ENCODE measurements around the gene CACNB2.

CACNB2 gene

DNA sequence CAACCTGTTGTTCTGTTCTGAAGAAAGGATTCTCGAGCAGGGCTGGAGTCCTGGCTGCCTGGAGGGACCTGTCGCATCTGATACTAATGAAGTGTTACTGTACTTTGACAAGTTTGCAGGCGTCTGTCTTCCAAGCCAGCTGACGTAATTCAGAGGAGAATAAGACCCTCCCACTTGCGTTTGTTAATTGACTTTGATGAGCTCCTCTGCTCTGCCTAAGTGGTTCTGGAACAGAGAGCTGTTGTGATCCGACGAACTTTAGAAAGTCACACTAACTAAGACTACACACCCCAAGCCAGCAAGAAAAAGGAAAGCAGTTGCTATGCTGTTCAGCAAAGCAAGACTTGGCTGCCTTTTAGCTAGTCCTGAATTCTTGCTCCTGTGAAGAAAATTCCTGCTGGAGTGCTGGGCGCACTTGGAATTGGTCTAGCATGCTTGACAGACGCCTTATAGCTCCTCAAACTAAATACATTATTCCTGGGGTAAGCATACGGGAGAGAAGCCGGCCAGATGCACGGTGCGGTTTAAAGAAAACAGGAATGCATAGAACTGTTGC, 200.3 kb downstream of the CACNB2 start:
- no peak for DNase-seq (ENCODE audit: low read depth in 2 of 2)

DNA sequence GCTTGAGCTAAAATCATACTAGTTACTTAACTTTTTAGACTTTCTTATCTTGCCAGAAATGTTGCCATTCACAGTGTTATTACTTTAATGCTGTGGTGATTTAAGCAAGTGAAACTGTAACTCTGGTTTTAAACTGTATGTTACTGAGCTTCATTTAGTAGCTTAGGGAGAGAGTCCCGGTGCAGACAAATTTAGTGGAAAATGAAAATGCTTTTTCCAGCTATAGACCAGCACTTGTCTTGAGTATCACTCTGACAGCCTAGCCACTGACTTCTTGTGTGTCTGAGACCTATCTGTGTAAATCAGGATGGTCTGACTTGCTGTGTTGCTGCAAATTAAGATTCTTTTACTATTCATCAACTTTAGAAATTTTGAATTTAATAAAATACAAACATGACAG, 200.8 kb downstream of the CACNB2 start:
- no peak for DNase-seq (ENCODE audit: low read depth in 2 of 2)

DNA sequence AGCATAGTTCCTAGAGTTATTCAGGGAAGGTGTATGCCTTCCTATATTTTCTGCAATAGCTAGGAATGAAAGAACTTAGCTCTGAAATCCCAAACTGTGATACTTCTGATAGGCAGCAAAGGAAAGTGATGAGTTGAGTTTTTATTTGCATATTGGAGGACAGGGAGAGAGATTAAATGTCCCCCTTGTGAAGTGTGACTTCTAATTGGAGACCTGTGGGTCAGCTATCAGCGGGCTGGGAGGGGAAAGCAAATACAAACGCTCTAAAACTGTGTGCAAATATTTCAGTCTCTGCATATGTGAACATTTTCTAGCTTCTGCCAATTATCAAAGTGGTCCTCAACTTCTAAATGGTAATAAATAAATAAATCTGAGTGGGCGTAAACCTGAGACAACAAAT, 203.3 kb downstream of the CACNB2 start:
- no peak for DNase-seq (ENCODE audit: low read depth in 2 of 2)

DNA sequence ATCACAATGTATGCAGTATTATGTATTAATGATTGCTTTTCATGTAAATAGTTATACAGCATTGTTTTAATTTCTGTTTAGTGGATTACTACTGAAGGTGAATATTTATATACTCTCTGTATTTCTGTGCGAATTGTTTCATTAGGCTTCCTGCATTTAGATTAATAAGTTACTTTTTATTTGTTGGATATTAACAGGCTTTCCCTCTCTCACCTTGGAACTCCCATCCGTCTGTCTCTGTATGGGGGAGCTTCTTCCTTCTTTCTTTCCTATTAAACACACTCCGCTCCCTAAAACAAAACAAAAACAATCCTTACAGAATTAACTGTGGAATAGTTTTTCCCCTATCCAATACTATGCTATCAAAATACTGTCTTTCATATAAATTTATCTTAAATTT, 205.1 kb downstream of the CACNB2 start:
- DNase-seq (ENCODE audit: low read depth in 2 of 2): no peak

DNA sequence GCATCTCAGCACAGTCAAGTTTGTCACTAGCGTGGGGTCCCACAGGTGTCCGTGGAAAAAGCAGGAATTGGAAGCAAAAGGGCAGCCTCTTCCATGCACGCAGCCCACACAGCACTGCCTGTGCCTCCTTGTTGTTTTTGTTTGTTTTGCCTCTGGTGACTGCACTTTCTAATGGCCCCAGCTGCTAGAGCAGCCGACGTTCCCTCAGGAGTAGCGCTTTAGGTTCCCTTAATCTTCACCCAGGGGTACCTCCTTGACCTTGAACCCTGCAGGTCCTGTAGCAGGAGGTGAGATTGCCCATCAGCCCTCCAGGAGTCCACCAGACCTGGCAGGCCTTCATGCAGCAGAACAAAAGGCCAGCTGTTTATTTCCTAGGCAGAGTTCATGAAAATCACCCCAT, 210.1 kb downstream of the CACNB2 start:
- DNase-seq (ENCODE audit: low read depth in 2 of 2): no peak

DNA sequence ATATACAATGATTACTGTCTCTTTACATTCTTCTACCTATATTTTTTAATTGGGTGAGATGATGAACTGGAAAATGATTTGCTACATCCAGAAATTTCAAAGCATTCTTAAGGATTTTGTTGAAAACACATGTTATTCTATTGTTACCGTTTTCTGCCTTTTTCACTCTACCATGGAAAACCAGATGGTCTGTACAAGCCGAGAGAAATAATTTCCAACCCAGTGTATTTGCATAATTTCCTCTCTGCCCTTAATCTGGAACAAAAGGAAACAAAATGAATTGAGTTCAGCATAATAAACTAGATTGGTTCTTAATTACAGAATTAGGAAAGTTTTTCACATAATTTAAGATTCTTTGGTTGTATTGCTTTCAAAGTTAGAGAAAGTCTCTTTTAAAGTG, 211.2 kb downstream of the CACNB2 start:
- DNase-seq (ENCODE audit: low read depth in 2 of 2): no peak

DNA sequence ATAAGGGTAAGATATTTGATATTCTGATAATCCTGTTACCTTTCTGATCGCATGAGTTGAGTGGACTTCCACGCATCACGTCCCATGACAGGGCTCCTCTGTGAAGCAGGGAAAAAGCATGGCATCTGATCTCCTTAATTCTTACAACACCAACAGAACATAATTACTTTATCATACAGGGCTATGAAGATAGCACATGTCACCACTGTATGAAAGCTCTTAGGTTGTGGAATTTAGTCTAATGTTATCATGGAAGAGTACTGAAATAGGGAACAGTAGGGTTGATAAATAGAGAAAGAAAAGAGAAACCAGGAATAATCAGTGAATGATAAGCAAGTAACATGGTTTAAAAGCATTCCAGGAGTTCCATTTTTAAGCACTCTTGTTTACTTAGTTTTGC, 212.0 kb downstream of the CACNB2 start:
- no peak for DNase-seq (ENCODE audit: low read depth in 2 of 2)

DNA sequence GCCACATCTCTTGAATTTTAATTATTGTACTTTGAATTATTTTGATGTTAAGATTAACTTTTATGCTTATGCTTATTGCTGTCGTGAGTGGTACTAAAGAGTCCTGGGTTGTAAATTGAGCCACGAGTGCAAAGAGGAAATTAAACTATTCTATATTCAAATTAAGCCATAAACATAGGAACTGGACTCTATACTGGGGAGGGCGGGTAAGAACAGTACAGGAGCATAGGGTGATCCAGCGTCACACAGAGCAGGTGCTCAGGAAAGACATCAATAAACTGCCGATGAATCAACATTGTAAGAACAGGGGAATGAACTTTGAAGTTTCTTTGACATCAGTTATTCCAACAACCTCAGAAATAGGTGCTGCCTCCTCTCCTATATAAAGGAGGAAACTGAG, 219.6 kb downstream of the CACNB2 start:
- DNase-seq (ENCODE audit: low read depth in 2 of 2): no peak

DNA sequence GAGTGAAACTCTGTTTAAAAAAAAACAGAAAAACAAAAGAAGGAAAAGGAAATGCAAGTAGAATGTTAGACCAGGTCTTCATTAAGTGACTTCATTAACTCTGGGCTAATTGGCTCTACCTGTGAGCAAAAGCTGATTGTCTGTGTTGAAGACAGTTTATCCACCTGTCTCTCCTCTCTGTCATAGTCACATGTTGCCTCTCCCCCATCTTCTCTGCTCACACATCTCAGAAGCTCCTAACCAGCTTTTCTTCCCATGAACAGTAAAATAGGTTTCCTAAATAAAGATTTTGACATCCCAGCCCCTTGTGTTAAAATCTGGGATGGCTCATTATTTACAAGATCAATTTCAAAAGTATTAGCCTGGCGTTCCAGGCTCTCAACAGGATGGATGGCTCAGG, 222.7 kb downstream of the CACNB2 start:
- no peak for DNase-seq (ENCODE audit: low read depth in 2 of 2)

DNA sequence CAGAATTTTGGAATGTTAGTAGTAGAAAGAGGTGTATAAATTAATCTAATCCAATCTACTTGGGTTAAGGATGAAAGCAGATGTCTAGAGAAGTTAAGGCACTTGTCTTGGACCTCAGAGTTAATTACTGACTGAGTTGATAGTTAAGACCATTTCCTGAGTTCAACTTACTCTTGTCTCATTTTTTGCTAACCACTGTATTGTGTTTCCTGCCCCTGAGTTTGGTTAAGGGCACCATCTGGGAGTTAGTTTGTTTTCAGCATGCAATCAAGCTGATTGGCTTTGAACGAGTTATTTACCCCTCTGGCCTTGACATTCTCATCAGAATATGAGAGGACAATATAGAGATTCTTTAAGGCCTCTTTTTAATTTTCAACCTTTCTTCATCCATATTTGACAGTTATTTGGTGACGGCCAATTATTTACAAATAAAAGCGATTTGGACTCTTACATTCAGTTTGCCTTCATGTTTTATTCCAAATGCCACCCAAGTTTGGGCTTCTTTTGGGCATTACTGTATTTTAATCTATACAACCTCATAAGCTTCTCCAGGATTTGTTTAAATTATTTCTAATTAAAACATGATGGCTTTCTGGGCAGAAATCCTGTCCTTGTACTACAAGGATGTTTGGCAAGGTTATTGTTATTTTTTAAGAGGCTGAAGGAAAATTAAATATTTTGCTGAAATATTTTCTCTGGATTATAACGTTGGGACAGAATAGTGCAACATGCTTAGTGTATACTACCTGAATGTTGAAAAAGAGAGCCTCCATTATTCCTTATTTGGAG, 225.0 kb downstream of the CACNB2 start:
- no peak for DNase-seq (ENCODE audit: low read depth in 2 of 2)

DNA sequence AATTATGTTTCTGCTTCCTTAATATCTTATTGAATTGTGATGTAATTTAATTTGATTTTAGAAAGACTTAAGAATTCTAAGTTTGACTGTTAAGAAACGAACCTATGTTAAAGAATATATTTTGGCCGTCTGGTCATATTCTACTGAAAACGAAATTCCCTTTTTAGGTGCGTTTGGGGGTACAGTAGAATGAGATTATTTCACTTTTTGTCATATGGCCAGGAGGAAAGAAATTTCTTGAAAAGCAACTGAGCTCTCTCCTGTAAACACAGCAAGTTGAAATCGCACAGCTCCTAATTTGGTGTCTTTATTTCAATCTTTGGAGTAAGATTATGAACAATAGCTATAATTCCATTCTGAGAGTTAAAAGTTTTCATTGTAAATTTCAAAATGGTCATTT, 227.6 kb downstream of the CACNB2 start:
- DNase-seq (ENCODE audit: low read depth in 2 of 2): no peak

DNA sequence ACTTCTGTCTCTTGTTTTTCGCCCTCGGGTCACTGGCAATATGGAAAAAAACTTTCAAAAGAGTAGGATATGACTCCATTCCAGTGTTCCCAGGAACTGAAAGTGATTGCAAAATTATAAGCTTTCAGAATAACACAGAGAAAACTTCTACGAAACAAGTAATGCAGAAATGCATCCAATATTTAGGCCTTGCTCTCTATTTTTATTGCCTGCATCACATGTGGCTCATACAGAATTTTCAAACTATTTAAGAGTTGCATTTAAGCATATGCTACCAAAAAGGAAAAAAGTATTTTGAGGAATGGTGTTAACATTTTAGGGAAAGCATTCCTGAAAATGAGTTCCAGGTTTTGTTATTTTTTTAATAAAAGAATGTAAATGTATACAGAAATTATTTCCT, 228.0 kb downstream of the CACNB2 start:
- DNase-seq (ENCODE audit: low read depth in 2 of 2): no peak

DNA sequence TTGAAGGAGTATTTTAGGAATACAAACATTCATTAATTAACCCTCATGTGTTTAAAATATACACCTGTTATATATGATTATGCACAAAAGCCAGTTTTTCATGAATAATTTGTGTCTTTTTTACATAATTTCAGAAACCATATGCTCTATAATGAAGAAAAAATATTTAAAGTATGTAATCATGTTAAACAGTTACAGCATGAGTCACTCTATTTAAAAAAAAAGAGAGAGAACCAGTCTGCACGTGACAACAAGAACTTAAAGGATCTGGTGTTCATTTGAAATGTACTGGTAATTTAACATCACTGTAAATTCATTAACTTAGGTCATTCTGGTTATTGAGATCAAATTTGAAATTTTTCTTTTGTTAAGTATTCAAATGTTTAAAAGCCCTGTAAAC, 228.5 kb downstream of the CACNB2 start:
- no peak for DNase-seq (ENCODE audit: low read depth in 2 of 2)

DNA sequence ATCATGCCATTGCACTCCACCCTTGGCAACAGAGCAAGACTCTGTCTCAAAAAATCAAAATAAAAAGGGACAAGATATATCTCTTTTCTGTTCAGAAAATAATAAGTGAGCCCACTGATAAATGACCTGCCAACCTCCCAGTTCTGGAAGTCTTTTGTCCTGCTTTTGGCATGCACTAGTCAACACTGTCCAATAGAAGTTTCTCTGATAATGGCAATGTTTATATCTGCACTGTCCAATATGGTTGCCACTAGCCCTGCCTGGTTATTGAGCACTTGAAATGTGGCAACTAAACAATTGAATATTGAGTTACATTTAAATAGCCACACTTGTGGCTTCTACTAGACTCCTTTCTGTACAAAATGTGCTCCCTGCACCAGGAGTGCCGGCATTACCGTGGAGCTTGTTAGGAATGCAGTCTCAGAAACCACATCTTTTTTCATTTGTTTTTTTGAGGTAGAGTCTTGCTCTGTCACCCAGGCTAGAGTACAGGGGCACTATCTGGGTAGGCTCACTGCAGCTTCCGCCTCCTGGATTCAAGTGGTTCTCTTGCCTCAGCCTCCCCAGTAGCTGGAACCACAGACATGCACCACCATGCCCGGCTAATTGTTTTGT, 229.7 kb downstream of the CACNB2 start:
- no peak for DNase-seq (ENCODE audit: low read depth in 2 of 2)

DNA sequence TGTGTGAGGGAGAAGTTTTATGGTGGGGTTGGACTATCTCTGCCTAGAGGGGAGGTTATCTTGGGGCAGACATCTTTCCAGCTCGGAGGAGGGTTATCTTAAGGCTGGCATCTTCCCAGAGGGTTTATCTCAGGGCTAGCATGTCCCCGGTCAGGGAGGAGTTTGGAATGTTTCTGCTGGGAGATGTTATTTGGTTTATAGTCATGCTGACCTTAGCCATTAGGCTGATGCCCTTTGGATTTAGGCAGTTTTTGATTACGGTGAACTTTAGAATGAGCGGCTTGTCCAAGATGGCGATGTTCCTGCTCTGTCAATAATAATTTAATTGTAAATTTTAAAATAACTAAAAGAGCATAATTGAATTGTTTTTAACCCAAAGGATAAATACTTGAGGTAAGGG, 236.4 kb downstream of the CACNB2 start:
- DNase-seq (ENCODE audit: low read depth in 2 of 2): no peak

DNA sequence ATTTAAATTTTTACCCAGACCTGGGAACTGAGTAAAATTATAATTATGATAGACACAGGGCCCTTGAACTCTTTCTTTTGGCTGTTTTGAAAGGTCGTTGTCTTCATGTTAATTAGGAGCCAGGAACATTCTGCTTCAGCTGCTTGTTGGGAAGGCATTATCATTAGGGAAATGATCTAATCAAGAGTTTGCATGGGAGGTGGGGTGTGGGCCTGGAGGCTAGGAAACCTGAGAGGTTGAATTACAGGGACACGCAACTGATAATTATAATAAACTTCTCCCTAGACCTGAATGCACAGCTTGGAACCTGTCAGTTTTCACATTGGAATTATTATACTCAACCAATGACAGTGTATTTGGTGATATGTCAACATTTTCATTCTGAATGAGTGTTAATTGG, 237.7 kb downstream of the CACNB2 start:
- no peak for DNase-seq (ENCODE audit: low read depth in 2 of 2)

DNA sequence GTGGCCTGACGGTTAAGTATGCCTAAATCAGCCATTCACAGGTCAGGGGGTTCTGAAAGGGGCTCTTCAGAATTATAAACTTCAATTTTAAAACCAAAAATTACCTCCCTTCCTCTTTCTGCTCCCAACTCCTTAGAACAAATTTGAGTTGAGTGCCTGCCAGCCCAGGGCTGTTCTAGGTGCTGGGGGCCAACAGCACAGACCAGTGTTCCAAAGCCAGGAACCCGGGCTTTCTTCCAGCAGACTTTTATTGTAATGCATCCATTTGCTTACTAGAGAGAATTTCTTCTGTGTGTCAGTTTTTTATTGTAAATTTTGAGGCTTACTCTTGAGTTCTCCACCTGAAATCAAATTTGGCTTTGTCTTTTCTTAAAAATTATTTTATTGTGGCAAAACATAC, 238.5 kb downstream of the CACNB2 start:
- no peak for DNase-seq (ENCODE audit: low read depth in 2 of 2)

DNA sequence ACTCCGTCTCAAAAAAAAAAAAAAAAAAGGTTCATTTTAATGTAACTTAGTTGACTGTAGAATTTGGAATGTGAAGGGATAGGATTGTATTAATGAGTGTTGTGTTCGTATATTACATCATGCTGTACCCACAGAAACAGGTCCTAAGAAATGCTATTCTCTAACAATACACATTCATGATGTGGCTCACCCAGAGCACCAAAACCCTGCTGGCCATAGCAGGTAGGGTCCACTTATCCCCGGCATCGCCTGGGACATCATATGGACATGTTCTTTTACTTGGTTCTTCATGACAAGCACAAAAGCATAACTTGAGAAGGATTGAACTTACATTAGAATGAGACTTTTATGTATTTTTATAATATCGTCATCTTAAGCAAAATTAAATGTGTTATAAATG, 241.5 kb downstream of the CACNB2 start:
- DNase-seq (ENCODE audit: low read depth in 2 of 2): no peak

DNA sequence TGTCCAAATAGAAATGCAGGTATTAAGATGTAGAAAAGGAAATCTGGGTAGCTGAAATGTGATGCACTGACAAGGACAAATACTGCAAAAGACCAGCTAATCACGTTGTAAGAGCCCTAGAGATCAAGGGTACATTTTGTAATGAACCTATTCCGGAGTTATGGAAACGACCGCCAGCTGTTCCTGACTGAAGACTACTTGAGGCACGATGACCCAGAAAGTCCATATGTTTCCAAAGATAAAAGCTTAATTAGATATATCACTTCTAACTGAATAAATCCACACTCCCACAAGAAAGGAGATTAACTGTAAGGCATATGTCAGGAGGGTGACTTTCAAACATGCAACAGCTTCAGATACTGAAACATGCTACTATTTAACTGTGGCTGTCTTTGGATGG, 257.7 kb downstream of the CACNB2 start:
- no peak for DNase-seq (ENCODE audit: low read depth in 2 of 2)

DNA sequence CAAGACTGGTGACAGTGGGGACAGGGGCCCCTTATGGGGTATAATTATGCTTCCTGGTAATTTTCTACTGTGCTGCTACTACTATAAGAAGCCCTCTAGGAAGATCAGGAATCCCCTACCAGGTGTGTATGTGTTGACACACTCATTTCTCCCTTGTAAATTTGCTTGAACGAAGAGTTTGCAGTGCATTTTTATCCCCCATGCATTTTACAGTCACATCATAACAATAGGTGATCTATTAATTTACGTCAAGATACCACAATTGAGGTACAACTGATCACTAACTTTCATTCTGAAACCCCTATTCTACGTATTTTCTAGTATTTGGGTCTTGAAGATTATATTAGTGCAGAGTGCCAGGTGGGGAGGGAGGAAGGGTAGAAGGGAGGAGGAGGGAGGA, 258.9 kb downstream of the CACNB2 start:
- no peak for DNase-seq (ENCODE audit: low read depth in 2 of 2)

DNA sequence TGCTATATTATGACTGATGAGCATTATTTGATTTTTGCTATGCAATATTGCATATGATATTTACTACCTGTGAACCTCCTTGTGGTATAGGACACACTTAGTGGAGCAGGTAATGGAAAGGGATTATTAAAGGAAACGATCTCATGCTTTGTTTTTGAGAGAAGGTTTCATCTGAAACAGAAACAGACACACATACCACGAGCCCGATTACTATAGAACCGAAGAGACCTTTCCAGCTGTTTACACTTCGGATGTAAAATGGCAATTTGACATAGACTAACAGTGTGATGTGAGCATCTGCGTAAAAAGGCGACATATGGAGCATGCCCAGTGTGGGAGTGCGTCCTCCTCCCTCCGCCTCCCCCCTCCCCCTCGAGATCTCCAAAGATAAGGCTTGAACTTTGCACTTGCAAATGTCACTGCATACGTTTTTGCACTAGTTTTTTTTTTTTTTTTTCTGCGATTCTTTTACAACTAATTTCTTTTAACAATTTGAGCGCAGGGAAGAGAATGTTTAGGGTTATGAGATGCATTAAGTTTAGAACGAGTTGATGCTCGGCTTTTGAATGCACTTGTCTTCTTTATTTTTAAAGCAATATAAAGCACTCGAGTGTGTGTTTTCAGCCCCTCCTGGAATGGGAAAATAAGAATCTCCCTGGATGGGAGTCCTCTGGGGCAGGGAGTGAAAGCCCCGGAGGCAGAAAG, 260.1 kb downstream of the CACNB2 start:
- no peak for DNase-seq (ENCODE audit: low read depth in 2 of 2)

DNA sequence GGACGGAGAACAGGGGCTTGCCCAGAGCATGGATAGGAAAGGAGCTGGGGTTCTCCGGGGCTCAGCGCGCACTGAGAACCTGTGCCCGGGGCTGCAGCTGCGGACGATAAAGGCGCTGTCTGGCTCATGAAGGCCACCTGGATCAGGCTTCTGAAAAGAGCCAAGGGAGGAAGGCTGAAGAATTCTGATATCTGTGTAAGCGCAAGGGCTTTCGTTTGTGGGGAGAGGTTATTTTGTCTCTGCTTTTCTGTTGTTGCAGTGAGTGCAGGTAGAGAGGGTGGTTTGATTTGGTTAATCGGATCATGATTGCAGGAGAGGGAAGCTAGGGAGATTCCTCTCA, 260.7 kb downstream of the CACNB2 start:
- no peak for DNase-seq (ENCODE audit: low read depth in 2 of 2)

Data from stimulated activated CD4-positive, alpha-beta T cell treated with anti-CD3 and anti-CD28 coated beads, Interleukin-1b, Interleukin-23, amount 100 ng/mL, for 4 hours (primary cell).